Inferior parietal cortex (tissue), 1 donor: ENCODE measurements around the gene DCDC1.

Source experiments
- DNase-seq: peaks from one replicate; pipeline ENCODE4 v3.0.0-alpha.2; 2016; ENCODE audit errors: extremely low spot score

The DCDC1 gene

DNA sequence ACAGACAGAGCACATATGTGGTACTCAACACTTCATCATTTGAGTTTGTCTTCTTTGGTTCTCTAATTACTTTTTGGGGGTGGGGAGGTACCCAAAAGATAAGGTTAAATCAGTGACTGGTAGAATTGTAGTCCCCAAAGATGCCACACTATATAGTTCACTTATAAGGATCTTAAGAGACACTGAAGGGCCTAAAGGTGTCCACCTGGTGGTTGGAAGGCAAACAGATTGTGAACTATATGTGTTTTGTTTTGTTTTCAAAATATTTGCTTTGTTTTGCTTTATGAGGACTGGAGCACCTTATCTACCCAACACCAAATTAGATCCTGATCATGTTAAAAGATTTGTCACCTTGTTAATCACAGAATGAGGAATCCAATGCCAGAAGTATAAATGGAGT lies 136.1 kb downstream of the DCDC1 start:
- DNase-seq = no peak

- no peak for DNase-seq
These were observed 137.9 kb downstream of the DCDC1 start for GRCh38 chr11:31231601-31232000.

GRCh38 chr11:31218847-31219246 lies 150.7 kb downstream of the DCDC1 start:
- DNase-seq = no peak

- no peak for DNase-seq
These were observed 155.2 kb downstream of the DCDC1 start for GRCh38 chr11:31214372-31214771.

DNA sequence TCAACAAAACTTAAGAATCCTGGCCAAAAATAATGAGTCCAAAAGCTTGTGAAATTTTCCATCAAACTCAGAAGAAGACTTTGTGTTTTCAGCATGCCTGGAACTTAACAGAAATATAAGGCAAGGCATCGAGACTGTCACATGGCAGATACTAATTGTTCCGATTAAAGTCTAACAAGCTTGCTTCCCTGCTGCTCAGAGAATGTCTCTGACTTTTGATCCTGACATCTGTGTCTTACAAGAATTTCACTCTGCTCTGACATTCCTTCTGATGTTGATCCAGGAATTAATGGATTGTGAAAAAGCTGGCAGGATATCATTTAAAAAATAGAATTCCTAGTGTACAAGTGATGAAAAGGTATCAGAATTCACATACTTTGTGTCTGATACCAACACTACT lies 170.2 kb downstream of the DCDC1 start:
- no peak for DNase-seq

DNA sequence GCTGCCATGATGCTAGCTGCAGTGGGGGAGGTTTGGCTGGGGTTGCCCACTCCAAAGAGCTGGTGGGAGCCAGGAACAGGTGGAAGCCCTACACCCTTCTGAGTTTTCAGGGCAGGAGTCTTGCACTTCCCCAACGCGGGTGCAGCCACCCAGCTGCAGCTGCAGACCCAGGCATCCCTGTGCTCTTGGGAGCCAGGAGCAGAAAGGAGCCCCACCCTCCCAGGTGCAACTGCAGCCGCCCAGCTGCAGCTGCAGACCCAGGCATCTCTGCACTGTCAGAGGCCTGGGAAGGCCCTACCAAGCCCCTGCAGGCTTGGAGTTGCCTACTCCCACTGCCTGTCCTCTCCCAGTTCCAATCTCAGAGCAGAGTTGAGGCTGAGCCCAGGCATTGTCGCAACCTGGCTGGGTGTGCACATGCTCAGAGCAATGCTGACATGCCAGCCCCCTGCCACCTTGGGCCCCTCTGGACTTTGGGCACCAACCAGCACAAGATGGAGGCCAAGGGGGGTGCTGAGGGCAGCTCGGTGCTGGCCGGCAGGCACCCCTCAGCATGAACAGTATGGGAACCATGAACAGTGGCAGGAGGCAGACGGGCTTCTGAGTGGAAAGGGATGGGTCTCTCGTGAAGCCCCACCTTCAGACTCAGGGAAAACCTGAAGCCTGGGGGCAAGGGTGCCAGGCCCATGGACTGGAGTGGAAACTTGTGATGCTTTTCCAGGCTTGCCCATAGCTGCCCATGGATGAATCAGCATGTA lies 195.4 kb downstream of the DCDC1 start:
- DNase-seq = no peak

- DNase-seq = no peak
These were observed 208.8 kb downstream of the DCDC1 start for GRCh38 chr11:31160504-31161422.

GRCh38 chr11:31150841-31151240 lies 218.7 kb downstream of the DCDC1 start:
- no peak for DNase-seq

DNA sequence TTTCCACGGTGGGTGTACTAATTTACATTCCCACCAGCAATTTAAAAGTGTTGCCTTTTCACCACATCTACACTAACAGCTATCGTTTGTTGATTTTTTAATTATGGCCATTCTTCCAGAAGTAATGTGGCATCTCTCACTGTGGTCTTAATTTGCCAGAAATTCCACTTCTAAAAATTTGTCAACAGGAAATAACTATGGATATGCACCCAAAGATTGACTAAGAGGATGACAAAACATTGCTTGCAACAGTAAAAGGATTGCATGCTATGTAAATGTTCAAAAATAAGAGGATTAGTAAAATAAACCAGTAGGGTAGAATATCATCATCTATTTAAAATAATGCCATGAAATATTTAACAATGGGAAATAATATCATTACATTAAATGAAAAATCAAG lies 219.5 kb downstream of the DCDC1 start:
- no peak for DNase-seq

GRCh38 chr11:31141789-31142188 lies 227.8 kb downstream of the DCDC1 start:
- DNase-seq = no peak

GRCh38 chr11:31139479-31139878 lies 230.1 kb downstream of the DCDC1 start:
- no peak for DNase-seq

GRCh38 chr11:31132531-31133421 lies 236.8 kb downstream of the DCDC1 start:
- DNase-seq = no peak

- no peak for DNase-seq
These were observed 237.8 kb downstream of the DCDC1 start for GRCh38 chr11:31131760-31132159.

DNA sequence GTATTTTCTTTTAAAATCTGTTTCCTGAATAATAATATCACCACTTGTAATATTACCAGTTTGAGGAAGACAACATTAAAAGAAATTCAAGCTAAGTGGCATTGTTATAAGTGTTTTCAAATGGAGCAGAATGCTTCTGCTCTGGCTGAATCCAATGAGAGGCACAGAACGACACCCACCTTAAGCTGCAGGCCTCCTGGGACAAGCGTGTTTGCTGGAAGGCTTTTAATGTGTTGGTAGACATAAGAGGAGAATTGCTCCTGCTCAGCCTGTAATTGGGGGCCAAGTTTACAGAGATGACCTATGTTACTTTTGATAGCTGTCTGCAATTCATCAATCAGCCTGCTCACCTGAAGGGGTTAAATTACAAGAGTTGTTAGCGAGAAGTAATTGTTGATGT lies 242.2 kb downstream of the DCDC1 start:
- no peak for DNase-seq

DNA sequence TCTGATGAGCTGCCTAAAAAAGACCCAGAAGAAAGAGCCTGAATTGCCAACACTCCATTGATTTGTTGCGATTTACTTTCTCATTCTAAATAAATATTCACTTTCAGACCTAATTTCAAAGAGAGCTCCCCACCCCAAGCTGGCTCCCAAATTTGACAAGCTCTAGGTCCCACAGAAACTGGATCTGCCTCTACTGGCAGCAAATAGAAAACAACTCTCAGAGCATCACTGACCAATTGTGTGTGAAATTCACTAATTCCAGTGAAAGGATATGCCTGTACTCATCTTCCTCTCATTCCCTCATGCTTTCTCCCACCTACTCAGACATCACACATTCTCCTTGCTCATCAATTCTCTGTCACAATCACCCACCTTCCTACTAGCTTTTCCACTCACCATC lies 249.1 kb downstream of the DCDC1 start:
- no peak for DNase-seq

- DNase-seq = no peak
These were observed 251.0 kb downstream of the DCDC1 start for GRCh38 chr11:31118566-31118965.

GRCh38 chr11:31117038-31117437 lies 252.5 kb downstream of the DCDC1 start:
- no peak for DNase-seq

GRCh38 chr11:31114442-31114841 lies 255.1 kb downstream of the DCDC1 start:
- DNase-seq = no peak

- no peak for DNase-seq
These were observed 258.7 kb downstream of the DCDC1 start for GRCh38 chr11:31110830-31111229.

GRCh38 chr11:31109446-31109845 lies 260.1 kb downstream of the DCDC1 start:
- no peak for DNase-seq

DNA sequence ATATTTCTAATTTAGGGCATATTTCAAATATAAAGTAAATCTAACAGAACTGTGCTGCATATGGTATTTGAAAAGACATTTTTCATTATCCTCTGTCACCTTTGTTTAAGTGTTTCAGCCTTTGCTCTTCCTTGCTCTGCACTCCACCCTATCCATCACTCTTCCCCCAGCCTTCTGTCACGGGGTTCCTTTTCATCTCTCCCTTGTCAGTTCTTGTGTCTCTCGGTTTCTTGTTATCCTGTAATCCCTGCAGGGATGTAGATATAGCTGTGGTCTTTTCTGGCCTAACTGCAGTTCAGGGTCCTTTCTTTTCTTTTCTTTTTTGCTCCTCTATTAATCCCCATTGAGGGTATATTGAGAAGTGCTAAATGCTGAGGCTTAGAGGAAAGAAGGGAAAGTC lies 261.9 kb downstream of the DCDC1 start:
- no peak for DNase-seq

GRCh38 chr11:31106968-31107576 lies 262.5 kb downstream of the DCDC1 start:
- peak; percentile 67 for DNase-seq
